ENCODE measurements around the gene RWDD3.

The RWDD3 gene

DNA sequence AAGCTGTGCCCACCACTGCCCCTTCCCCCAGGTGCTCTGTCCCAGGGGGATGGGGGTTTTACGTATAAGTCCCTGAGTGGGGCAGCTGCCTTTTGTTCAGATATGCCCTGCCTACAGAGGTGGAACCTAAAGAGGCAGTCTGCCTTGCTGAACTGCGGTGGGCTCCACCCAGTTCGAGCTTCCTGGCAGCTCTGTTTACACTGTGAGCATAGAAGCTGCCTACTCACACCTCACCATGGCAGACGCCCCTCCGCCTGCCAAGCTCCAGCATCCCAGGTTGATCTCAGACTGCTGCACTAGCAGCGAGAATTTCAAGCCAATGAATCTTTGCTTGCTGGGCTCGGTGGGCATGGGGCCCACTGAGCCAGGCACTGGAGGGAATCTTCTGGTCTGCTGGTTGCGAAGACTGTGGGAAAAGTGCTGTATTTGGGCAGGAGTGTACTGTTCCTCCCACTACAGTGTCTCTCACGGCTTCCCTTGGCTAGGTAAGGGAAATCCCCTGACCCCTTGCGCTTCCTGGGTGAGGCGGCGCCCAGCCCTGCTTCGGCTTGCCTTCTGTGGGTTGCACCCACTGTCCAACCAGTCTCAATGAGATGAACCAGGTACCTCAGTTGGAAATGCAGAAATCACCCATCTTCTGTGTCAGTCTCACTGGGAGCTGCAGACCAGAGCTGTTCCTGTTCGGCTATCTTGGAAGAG lies 17.6 kb upstream of the RWDD3 start:
- in situ Hi-C loops (cut with HindIII; ENCODE audit: low sequenced_read_pairs): no loop called here
- TF ChIP-seq, protein P1, sequence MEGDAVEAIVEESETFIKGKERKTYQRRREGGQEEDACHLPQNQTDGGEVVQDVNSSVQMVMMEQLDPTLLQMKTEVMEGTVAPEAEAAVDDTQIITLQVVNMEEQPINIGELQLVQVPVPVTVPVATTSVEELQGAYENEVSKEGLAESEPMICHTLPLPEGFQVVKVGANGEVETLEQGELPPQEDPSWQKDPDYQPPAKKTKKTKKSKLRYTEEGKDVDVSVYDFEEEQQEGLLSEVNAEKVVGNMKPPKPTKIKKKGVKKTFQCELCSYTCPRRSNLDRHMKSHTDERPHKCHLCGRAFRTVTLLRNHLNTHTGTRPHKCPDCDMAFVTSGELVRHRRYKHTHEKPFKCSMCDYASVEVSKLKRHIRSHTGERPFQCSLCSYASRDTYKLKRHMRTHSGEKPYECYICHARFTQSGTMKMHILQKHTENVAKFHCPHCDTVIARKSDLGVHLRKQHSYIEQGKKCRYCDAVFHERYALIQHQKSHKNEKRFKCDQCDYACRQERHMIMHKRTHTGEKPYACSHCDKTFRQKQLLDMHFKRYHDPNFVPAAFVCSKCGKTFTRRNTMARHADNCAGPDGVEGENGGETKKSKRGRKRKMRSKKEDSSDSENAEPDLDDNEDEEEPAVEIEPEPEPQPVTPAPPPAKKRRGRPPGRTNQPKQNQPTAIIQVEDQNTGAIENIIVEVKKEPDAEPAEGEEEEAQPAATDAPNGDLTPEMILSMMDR (IDR thresholded peaks at IDR 0.05; ENCODE audit: low read depth, low read length): no peak
- DNase-seq (ENCODE audit: low read depth, low spot score): no peak
- H3K4me3 ChIP-seq (ENCODE audit: low read depth, low read length): no peak overlapping the region

DNA sequence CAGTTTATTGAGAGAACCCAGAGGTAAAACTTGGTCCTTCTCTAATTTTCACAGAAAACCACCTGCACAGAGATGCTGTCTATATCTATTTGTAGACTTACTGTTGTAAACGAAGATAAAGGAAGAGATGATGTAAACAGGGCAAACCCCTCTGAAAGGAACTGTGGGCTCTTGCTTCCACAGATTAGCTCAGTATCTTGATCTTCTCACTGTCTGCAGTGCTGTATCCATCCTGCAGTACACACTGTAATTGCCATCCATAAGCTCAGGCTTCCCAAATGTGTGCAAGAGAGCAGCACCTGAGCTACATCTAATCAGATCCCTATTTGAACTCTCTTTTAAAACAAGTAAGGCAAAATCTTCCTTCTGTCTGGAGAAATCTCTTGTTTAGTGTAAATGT lies 16.6 kb upstream of the RWDD3 start:
- no peak overlapping the region for H3K4me3 ChIP-seq (ENCODE audit: low read depth, low read length)
- DNase-seq (ENCODE audit: low read depth, low spot score): no peak
- TF ChIP-seq, protein P1 (IDR thresholded peaks at IDR 0.05; ENCODE audit: low read depth, low read length): no peak
- in situ Hi-C loops (cut with HindIII; ENCODE audit: low sequenced_read_pairs): no loop called here

DNA sequence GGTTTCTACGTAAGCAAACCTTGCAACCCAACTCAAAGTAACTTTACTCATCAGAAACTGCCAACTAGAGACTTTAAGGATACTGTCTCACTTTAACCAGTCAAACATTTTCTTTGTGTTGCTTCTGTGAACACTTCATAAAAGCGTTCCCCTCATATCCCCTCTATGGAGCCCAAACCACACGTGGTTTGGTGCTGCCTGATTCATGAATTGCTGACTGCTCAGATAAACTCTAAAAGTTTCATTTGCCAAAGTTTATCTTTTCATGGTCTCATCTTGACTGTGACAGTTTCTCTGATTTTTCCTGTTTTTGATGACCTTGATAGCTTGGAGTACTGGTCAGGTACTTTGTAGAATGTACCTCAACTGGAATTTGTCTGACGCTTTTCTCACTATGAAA lies 14.6 kb upstream of the RWDD3 start:
- DNase-seq (ENCODE audit: low read depth, low spot score): no peak
- TF ChIP-seq, protein P1 (IDR thresholded peaks at IDR 0.05; ENCODE audit: low read depth, low read length): no peak
- in situ Hi-C loops (cut with HindIII; ENCODE audit: low sequenced_read_pairs): no loop called here
- H3K4me3 ChIP-seq (ENCODE audit: low read depth, low read length): no peak overlapping the region

DNA sequence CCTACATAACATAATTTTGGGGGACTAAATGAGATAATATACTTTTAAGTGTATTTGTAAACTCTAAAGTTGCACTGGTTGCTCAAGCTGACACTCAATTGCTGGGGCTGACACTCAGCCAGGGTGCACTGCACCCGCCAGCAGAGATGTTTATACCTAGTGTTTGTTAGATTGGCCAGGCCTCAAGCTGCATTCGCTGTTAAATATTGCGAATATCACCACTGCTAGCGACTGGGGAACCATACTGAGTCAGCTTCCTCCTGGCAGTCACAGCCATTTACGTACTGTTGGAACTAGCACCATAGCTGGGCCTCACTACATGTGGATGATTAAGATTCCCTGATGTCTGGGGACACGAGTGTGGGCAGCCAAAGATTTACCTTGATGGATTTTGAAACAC lies 12.7 kb upstream of the RWDD3 start:
- DNase-seq (ENCODE audit: low read depth, low spot score): no peak
- TF ChIP-seq, protein P1 (IDR thresholded peaks at IDR 0.05; ENCODE audit: low read depth, low read length): no peak
- in situ Hi-C loops (cut with HindIII; ENCODE audit: low sequenced_read_pairs): no loop called here
- H3K4me3 ChIP-seq (ENCODE audit: low read depth, low read length): no peak overlapping the region

DNA sequence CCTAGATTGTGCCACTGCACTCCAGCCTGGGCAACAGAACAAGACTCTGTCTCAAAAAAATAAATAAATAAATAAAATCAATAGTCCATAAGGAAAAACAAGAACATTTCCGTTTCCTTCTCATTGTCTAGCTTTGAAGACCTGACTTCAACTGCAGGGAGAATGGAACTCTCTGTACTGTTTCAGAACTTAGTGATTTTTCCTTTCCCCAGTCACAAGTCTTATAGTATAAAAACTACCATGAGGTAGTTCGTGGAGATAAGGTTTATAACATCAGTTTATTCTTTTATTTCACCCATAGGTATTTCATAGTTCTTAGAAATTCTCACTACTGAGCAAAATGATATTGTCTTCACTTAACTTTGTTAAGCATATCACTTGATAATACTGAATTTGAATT lies 11.4 kb upstream of the RWDD3 start:
- no peak for DNase-seq (ENCODE audit: low read depth, low spot score)
- H3K4me3 ChIP-seq (ENCODE audit: low read depth, low read length): no peak overlapping the region

DNA sequence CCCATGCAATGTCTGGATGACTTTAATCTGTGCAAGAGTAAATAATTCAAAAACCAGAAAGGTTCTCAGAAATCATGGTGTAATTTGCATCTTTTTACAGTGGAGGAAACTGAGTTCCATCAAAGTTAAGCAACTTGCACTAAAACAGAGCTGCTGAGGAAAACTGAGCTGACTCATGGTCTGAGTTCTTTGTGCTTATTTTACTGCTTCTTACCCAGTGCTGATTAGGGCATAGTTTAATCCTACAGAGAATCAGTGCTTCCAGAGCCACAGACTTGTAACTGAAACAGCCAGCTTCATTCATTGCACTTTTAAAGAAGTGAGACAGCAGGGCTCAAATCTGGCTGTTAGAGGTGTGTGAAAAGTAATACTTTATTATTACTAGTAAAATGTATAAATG lies 10.9 kb upstream of the RWDD3 start:
- TF ChIP-seq, protein P1 (IDR thresholded peaks at IDR 0.05; ENCODE audit: low read depth, low read length): no peak
- in situ Hi-C loops (cut with HindIII; ENCODE audit: low sequenced_read_pairs): no loop called here
- no peak overlapping the region for H3K4me3 ChIP-seq (ENCODE audit: low read depth, low read length)
- DNase-seq (ENCODE audit: low read depth, low spot score): peak; percentile 43

More for the DNA sequence above, 11.4 kb upstream of the RWDD3 start:
- TF ChIP-seq, protein P1 (IDR thresholded peaks at IDR 0.05; ENCODE audit: low read depth, low read length): no peak
- in situ Hi-C loops (cut with HindIII; ENCODE audit: low sequenced_read_pairs): no loop called here
